DOHH2 (cell line): ENCODE results near the gene C2CD4D.

ENCODE experiments used
- H3F3A ChIP-seq: fragments of 200-600 bp; sonication (generic), shearing (Covaris generic); 2 replicates; pipeline ENCODE4 v1.6.0; 2016; ENCODE audit warnings: antibody characterized with exemption, mild to moderate bottlenecking; ENCODE audit not compliant: control insufficient read depth, insufficient read depth
- H3K27ac ChIP-seq: fragments of 200-600 bp; sonication (generic); 2 replicates; pipeline ENCODE4 v1.5.1; 2014; ENCODE audit warnings: low read depth, mild to moderate bottlenecking, low read length, moderate library complexity
- H3K27me3 ChIP-seq: fragments of 200-600 bp; sonication (generic); 2 replicates; pipeline ENCODE4 v1.6.1; 2014; ENCODE audit warnings: mild to moderate bottlenecking, low read length, mixed read lengths; ENCODE audit not compliant: control insufficient read depth
- H3K36me3 ChIP-seq: fragments of 200-600 bp; sonication (generic); 2 replicates; pipeline ENCODE4 v1.6.1; 2014; ENCODE audit warnings: mild to moderate bottlenecking, low read length, moderate library complexity, mixed read lengths; ENCODE audit not compliant: control insufficient read depth
- H3K4me1 ChIP-seq: fragments of 200-600 bp; sonication (generic); 2 replicates; pipeline ENCODE4 v1.6.1; 2014; ENCODE audit warnings: mild to moderate bottlenecking, low read length, mixed read lengths; ENCODE audit not compliant: control insufficient read depth
- H3K4me2 ChIP-seq: fragments of 200-600 bp; sonication (generic); 2 replicates; pipeline ENCODE4 v1.6.0; 2014; ENCODE audit warnings: mild to moderate bottlenecking, low read length, moderate library complexity
- H3K4me3 ChIP-seq: fragments of 200-600 bp; sonication (generic); 2 replicates; pipeline ENCODE4 v1.5.1; 2014; ENCODE audit warnings: mild to moderate bottlenecking, low read length, mixed read lengths
- H3K79me2 ChIP-seq: fragments of 200-600 bp; sonication (generic); 2 replicates; pipeline ENCODE4 v1.6.1; 2014; ENCODE audit warnings: mild to moderate bottlenecking, low read length, mixed read lengths; ENCODE audit not compliant: control insufficient read depth
- H3K9me2 ChIP-seq: fragments of 200-600 bp; sonication (generic); replicated peaks from 2 replicates; pipeline ENCODE4 v1.6.1; 2014; ENCODE audit warnings: mild to moderate bottlenecking, low read length, mixed read lengths; ENCODE audit not compliant: control insufficient read depth
- H3K9me3 ChIP-seq: fragments of 200-600 bp; sonication (generic); 2 replicates; pipeline ENCODE4 v1.6.1; 2014; ENCODE audit warnings: antibody characterized with exemption, low read length, mixed read lengths; ENCODE audit not compliant: control insufficient read depth, insufficient read depth
- H4K20me1 ChIP-seq: fragments of 200-600 bp; sonication (generic); 2 replicates; pipeline ENCODE4 v1.6.0; 2014; ENCODE audit warnings: low read depth, mild to moderate bottlenecking, antibody characterized with exemption, low read length, moderate library complexity; ENCODE audit not compliant: control insufficient read depth, insufficient read depth
- CTCF ChIP-seq: fragments of 200-600 bp; sonication (generic); IDR thresholded peaks from one replicate; pipeline ENCODE4 v1.5.1; 2014; ENCODE audit warnings: antibody characterized with exemption, mild to moderate bottlenecking, low read depth, low read length; ENCODE audit not compliant: poor library complexity, severe bottlenecking
- EZH2phosphoT487 ChIP-seq: fragments of 200-600 bp; sonication (generic); IDR thresholded peaks from 2 replicates; pipeline ENCODE4 v1.6.1; 2017; ENCODE audit warnings: borderline replicate concordance, mild to moderate bottlenecking, antibody characterized with exemption, low read length, moderate library complexity, mixed read lengths

C2CD4D gene

GRCh38 chr1:151828921-151829320 lies 10.7 kb downstream of the C2CD4D start:
- no peaks in the 10 kb centered on the region for H4K20me1 ChIP-seq
- no peaks in the 10 kb centered on the region for H3F3A ChIP-seq
- peaks cover 4% of the 10 kb centered on the region; the same call in 1 of the 2 replicates for H3K4me1 ChIP-seq
- H3K4me2 ChIP-seq: no peak overlapping the region
- TF ChIP-seq CTCF (no peak), EZH2phosphoT487 (no peak)
- no peaks in the 10 kb centered on the region for H3K9me2 ChIP-seq
- H3K4me3 ChIP-seq: no peak overlapping the region
- no peak overlapping the region for H3K27ac ChIP-seq
- no peaks in the 10 kb centered on the region for H3K9me3 ChIP-seq
- no peaks in the 10 kb centered on the region for H3K79me2 ChIP-seq
- H3K36me3 ChIP-seq: no peaks in the 10 kb centered on the region
- H3K27me3 ChIP-seq: peaks cover 10% of the 10 kb centered on the region; the same call in 1 of the 2 replicates

- no peaks in the 10 kb centered on the region for H3K9me2 ChIP-seq
- no peaks in the 10 kb centered on the region for H3K36me3 ChIP-seq
- no peaks in the 10 kb centered on the region for H3F3A ChIP-seq
- peaks cover 4% of the 10 kb centered on the region; the same call in 1 of the 2 replicates for H3K4me1 ChIP-seq
- TF ChIP-seq CTCF: no peak
- TF ChIP-seq EZH2phosphoT487: no peak
- H3K4me2 ChIP-seq: no peak overlapping the region
- H3K4me3 ChIP-seq: no peak overlapping the region
- H3K79me2 ChIP-seq: no peaks in the 10 kb centered on the region
- peaks cover 10% of the 10 kb centered on the region; the same call in 1 of the 2 replicates for H3K27me3 ChIP-seq
- no peaks in the 10 kb centered on the region for H3K9me3 ChIP-seq
- H4K20me1 ChIP-seq: no peaks in the 10 kb centered on the region
- H3K27ac ChIP-seq: no peak overlapping the region
Measured at GRCh38 chr1:151827853-151828252, 11.8 kb downstream of the C2CD4D start.

GRCh38 chr1:151825751-151826660 lies 13.6 kb downstream of the C2CD4D start:
- Histone ChIP-seq H3K9me3 (no peaks in the 10 kb centered on the region), H3K27ac (no peak overlapping the region), H3K27me3 (peaks cover 10% of the 10 kb centered on the region; the same call in 1 of the 2 replicates), H3K4me3 (no peak overlapping the region), H3K4me1 (peaks cover 4% of the 10 kb centered on the region; the same call in 1 of the 2 replicates), H3K36me3 (no peaks in the 10 kb centered on the region), H3F3A (no peaks in the 10 kb centered on the region), H3K9me2 (no peaks in the 10 kb centered on the region), H3K4me2 (no peak overlapping the region), H3K79me2 (no peaks in the 10 kb centered on the region), H4K20me1 (no peaks in the 10 kb centered on the region)
- TF ChIP-seq EZH2phosphoT487: no peak
- no peak for TF ChIP-seq CTCF
